GM18508 (cell line): ENCODE results near the gene SMAD7.

Experiments
- ATAC-seq: cut with Tn5 transposase; IDR thresholded peaks from one replicate; pipeline ENCODE4 v1.9.1; 2021; ENCODE audit warnings: moderate number of reproducible peaks; ENCODE audit not compliant: insufficient read depth, unreplicated experiment

Gene SMAD7

GRCh38 chr18:48950536-48951447, at the start of gene SMAD7:
Gene SMAD7, minus strand, starts transcription at chr18:48950965. Its CDS starts 541 bp downstream, at chr18:48950424.
- ATAC-seq, result no peak

- no peak for ATAC-seq
Observed at GRCh38 chr18:48999569-48999968, 48.8 kb upstream of the SMAD7 start.

- ATAC-seq, result no peak
Observed at GRCh38 chr18:48997985-48998831, 47.4 kb upstream of the SMAD7 start.

GRCh38 chr18:48997681-48997984, 46.9 kb upstream of the SMAD7 start:
- ATAC-seq, result no peak

GRCh38 chr18:48996901-48997463, 46.2 kb upstream of the SMAD7 start:
- ATAC-seq, result no peak

GRCh38 chr18:48996041-48996440, 45.3 kb upstream of the SMAD7 start:
- ATAC-seq, result no peak

GRCh38 chr18:48994926-48995835, 44.4 kb upstream of the SMAD7 start:
- ATAC-seq, result no peak

- no peak for ATAC-seq
Observed at GRCh38 chr18:48994044-48994651, 43.4 kb upstream of the SMAD7 start.

- ATAC-seq, result no peak
Observed at GRCh38 chr18:48993586-48993985, 42.8 kb upstream of the SMAD7 start.

GRCh38 chr18:48992791-48993555, 42.2 kb upstream of the SMAD7 start:
- no peak for ATAC-seq

- ATAC-seq, result no peak
Observed at GRCh38 chr18:48992133-48992532, 41.4 kb upstream of the SMAD7 start.

GRCh38 chr18:48991676-48992075, 40.9 kb upstream of the SMAD7 start:
- ATAC-seq, result no peak

- ATAC-seq, result no peak
Observed at GRCh38 chr18:48991319-48991660, 40.5 kb upstream of the SMAD7 start.

- no peak for ATAC-seq
Observed at GRCh38 chr18:48990481-48991318, 39.9 kb upstream of the SMAD7 start.

- no peak for ATAC-seq
Observed at GRCh38 chr18:48989304-48990303, 38.8 kb upstream of the SMAD7 start.

- no peak for ATAC-seq
Observed at GRCh38 chr18:48988508-48989303, 37.9 kb upstream of the SMAD7 start.
